Mucosa of stomach (tissue), 1 donor: ENCODE measurements around the gene ZNF362.

Experiments used
- H3K27me3 ChIP-seq: one replicate; pipeline ENCODE4 v1.7.0; 2013; ENCODE audit warnings: mild to moderate bottlenecking, low read length; ENCODE audit not compliant: control insufficient read depth, insufficient read depth
- H3K36me3 ChIP-seq: one replicate; pipeline ENCODE4 v1.7.0; 2013; ENCODE audit warnings: low read length; ENCODE audit not compliant: control insufficient read depth, insufficient read depth
- H3K4me1 ChIP-seq: one replicate; pipeline ENCODE4 v1.7.0; 2013; ENCODE audit warnings: mild to moderate bottlenecking, low read length; ENCODE audit not compliant: control insufficient read depth, insufficient read depth
- H3K4me3 ChIP-seq: one replicate; pipeline ENCODE4 v1.7.0; 2013; ENCODE audit warnings: low read length
- H3K9ac ChIP-seq: one replicate; pipeline ENCODE4 v1.7.0; 2013; ENCODE audit warnings: mild to moderate bottlenecking, low read length, moderate library complexity
- H3K9me3 ChIP-seq: one replicate; pipeline ENCODE4 v1.7.0; 2013; ENCODE audit warnings: mild to moderate bottlenecking, low read length, moderate library complexity; ENCODE audit not compliant: control insufficient read depth
- donor health status: Pancreatic carcinoma.

The ZNF362 gene

DNA sequence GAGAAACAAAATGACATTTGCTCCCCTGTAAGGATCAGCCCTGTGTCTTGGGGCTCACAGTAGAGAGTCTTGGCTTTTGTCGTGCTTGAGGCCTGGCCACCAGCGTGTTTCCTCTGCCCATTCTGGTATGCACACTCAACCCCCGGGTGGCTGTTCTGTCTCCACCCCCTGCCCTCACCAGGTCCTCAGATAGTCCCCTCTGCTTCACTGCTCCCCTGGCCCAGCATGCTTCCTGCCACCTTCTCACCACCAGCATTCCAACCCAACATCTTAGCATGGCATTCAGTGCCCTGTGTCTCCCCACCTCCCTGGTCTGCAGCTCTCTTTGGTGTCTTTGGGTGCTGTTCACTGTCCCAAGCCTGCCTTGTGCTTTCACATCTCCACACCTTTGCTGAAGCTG lies 16.2 kb downstream of the ZNF362 start:
- Histone ChIP-seq H3K9ac (no peak overlapping the region), H3K36me3 (peaks cover 5% of the 10 kb centered on the region), H3K9me3 (no peaks in the 10 kb centered on the region), H3K4me3 (no peak overlapping the region), H3K4me1 (no peaks in the 10 kb centered on the region), H3K27me3 (no peaks in the 10 kb centered on the region)

DNA sequence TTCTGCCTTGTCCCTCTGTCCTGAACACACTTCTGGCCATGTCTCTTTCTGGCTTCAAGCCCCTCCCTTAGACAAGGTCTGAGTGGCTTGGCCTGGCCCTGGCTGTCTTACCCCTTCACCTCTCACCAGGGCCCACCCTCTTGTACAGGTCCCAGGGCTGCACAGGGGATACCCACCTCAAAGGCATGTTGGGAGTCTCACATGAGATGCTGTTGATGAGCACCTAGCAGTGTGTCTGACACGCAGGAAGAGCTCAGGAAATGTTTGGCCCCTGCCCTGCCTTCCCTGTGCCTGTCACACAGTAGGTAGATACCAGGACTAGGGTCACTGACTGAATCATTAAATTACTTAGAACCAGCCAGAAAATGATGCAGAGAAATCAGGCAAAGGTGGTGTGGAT lies 16.6 kb downstream of the ZNF362 start:
- Histone ChIP-seq H3K9ac (no peak overlapping the region), H3K36me3 (peaks cover 5% of the 10 kb centered on the region), H3K9me3 (no peaks in the 10 kb centered on the region), H3K27me3 (no peaks in the 10 kb centered on the region), H3K4me1 (no peaks in the 10 kb centered on the region), H3K4me3 (no peak overlapping the region)

DNA sequence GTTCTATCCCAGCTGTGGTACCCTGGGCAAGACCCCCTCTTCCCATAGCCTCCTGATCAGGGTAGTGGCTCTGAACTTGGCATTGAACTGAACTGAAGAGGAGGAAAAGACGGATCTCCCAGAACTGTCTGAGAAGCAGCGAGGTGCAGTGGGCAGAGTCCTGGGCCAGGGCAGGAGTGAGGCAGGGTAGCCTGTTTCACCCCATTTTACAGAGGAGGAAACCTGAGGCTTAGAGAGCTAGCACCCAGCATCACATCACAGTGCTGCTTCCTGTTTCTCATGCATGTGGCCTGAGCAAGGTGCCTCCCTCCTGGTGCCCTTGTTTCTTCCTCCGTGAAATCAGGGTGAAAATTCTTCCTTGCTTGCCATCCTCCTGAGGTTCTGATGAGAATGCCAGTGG lies 17.1 kb downstream of the ZNF362 start:
- no peak overlapping the region for H3K9ac ChIP-seq
- peaks cover 5% of the 10 kb centered on the region for H3K36me3 ChIP-seq
- no peaks in the 10 kb centered on the region for H3K4me1 ChIP-seq
- H3K9me3 ChIP-seq: no peaks in the 10 kb centered on the region
- no peaks in the 10 kb centered on the region for H3K27me3 ChIP-seq
- no peak overlapping the region for H3K4me3 ChIP-seq

DNA sequence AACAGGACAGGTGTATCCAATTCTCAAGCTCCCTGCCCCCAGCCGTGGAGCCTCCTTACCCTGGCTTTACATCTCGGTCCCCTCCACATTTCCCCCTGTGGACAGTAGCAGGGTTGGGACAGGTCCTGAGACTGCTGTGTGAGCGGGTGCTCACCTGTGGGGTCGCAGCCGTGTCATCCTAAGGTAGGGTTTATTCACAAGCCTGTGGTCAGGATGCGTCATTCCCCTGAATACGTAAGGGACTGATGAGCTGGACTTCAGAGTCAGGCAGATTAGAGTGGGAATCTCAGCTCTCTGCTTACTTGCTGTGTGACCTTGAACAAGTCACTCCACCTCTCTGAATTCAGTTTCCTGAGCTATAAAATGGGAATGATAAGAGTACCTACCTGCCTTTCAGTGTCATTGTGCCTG lies 17.7 kb downstream of the ZNF362 start:
- H3K27me3 ChIP-seq: no peaks in the 10 kb centered on the region
- no peak overlapping the region for H3K9ac ChIP-seq
- no peak overlapping the region for H3K4me3 ChIP-seq
- no peaks in the 10 kb centered on the region for H3K4me1 ChIP-seq
- H3K36me3 ChIP-seq: peaks cover 5% of the 10 kb centered on the region
- no peaks in the 10 kb centered on the region for H3K9me3 ChIP-seq

DNA sequence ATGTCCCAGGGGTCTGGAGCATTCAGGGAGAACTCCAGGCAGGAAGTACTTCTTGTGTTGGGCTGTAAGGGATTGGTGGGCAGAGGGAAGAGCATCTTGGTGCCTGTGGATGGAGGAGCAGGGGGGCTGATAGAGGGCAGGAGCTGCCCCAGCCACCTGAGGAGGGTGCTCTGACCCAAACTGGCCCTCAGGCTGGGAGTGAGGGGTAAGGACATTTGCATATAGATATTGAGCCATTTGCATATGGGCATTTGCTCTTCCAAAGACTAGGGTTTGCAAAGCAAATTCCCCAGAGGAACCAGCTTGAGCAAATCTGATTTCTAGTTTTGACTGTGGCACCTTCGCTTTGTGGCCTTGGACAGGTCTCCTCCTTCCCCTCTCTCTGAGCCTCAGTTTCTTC lies 18.2 kb downstream of the ZNF362 start:
- H3K4me1 ChIP-seq: no peaks in the 10 kb centered on the region
- peaks cover 5% of the 10 kb centered on the region for H3K36me3 ChIP-seq
- no peaks in the 10 kb centered on the region for H3K27me3 ChIP-seq
- H3K9ac ChIP-seq: no peak overlapping the region
- H3K4me3 ChIP-seq: no peak overlapping the region
- no peaks in the 10 kb centered on the region for H3K9me3 ChIP-seq

DNA sequence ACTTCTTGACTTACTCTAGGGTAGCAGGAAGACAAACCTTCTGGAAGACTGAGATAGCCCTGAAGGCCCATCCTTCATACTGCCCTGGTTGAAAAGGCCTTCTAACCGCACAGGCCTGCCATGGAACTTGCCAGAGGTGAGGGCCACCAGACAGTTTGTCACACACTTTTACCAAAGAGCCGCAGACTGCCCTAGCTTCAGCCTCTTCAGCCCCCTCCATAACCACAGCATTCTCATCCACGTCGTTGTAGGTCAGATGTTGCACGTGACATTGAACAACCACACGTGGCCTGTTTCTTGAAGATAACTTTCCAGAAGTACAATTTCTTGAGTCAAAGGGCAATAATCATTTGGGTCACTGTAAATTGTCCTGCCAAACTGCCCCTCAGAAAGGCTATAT lies 18.9 kb downstream of the ZNF362 start:
- Histone ChIP-seq H3K9ac (no peak overlapping the region), H3K4me1 (no peaks in the 10 kb centered on the region), H3K36me3 (peaks cover 5% of the 10 kb centered on the region), H3K27me3 (no peaks in the 10 kb centered on the region), H3K9me3 (no peaks in the 10 kb centered on the region), H3K4me3 (no peak overlapping the region)

DNA sequence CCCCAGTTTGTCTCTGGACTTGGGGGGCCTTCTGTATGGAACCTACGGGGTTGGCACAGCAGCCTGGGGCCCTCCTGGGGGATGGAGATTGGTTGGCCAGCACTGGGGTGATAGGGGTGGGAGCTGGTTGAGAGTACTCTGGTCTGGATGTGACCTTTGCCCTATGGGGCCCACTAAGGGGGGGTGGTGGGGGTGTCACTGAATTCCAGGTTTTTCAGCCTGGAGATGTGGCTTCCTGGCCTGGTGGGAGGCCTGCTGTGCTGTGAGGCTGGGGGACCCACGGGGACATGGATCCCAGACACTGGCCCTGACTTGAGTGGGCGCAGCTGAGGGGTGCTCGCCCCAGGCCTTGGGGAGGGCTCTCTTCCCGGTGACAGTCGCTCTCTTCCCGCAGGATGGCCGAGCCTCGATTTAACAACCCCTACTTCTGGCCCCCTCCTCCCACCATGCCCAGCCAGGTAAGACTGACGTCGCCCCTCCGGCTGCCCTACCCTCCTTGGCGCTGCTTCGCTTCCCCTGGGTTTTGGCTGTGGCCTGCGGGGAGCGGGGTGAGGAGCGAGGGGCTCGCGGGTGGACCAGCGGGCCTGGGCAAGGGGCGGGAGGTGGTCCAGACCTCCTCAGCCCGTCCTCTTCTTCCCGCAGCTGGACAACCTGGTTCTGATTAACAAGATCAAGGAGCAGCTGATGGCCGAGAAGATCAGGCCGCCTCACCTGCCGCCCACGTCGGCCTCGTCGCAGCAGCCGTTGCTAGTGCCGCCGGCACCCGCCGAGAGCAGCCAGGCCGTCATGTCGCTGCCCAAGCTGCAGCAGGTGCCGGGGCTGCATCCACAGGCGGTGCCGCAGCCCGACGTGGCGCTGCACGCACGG lies 19.6 kb downstream of the ZNF362 start:
- Histone ChIP-seq H3K4me1 (no peaks in the 10 kb centered on the region), H3K36me3 (peaks cover 5% of the 10 kb centered on the region), H3K9me3 (no peaks in the 10 kb centered on the region), H3K27me3 (no peaks in the 10 kb centered on the region), H3K9ac (no peak overlapping the region), H3K4me3 (no peak overlapping the region)

DNA sequence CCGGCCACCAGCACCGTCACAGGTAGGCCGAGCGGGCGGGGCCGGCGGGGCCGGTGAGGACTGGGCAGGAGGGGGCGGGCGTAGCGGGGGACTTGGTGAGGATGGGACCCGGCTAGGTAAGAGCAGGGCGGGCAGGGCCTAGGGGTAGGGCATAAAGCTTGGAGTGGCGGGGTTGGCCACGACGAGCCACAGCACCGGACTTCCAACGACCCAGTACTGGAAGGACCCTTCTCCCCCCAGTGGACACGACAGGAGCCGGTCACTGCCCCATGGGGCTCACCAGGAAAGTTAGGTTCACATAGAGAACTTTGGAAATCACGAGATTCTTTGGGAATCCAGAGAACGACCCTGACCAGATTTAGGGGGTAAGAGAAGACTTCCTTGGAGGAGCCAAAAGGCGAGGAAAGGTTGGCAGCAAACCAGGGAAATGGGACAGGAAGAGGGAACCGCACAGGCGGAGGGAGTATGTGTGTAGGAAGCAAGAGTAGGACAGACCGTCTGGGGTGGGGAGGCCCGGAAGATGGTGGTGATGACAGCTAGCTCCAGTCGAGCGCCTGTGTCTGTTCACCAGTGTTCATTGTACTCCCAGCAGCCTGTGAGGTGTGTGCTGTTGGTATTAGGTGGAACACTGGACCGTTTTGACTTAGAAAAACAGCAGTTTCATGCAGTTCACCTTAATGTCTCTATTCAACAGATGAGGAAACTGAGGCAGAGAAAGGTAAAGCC lies 20.4 kb downstream of the ZNF362 start:
- no peaks in the 10 kb centered on the region for H3K4me1 ChIP-seq
- H3K9me3 ChIP-seq: no peaks in the 10 kb centered on the region
- no peak overlapping the region for H3K9ac ChIP-seq
- H3K27me3 ChIP-seq: no peaks in the 10 kb centered on the region
- no peak overlapping the region for H3K4me3 ChIP-seq
- H3K36me3 ChIP-seq: peaks cover 13% of the 10 kb centered on the region

DNA sequence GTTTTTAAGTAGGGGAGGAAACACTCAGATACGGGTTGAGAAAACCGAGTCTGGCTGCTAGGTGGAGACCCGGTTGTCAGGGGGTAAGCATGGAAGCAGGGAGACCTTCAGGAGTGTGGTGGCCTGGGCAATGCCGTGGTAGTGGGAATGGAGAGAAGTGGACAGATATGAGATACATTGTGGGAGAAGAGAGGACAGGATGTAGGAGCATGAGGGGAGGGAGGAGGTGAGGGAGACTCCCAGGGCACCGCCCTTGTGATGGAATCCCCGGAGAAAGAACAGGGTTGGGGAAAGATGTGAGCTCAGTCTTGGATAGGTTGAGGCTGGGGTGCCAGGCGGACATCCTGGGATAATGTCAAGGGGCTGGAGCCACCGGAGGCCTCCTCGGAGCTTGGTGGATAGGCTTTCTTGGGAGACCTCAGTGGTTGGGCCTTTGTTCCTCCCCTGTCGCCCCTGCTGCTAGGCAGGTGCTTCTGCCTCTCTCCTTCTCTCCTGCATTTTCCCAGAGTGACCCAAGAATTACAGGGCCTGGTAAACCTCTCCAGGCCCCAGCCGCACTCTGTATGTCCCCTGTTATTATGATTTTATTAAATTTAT lies 21.3 kb downstream of the ZNF362 start:
- no peaks in the 10 kb centered on the region for H3K9me3 ChIP-seq
- no peak overlapping the region for H3K9ac ChIP-seq
- H3K36me3 ChIP-seq: peaks cover 15% of the 10 kb centered on the region
- no peak overlapping the region for H3K4me3 ChIP-seq
- no peaks in the 10 kb centered on the region for H3K4me1 ChIP-seq
- H3K27me3 ChIP-seq: no peaks in the 10 kb centered on the region

DNA sequence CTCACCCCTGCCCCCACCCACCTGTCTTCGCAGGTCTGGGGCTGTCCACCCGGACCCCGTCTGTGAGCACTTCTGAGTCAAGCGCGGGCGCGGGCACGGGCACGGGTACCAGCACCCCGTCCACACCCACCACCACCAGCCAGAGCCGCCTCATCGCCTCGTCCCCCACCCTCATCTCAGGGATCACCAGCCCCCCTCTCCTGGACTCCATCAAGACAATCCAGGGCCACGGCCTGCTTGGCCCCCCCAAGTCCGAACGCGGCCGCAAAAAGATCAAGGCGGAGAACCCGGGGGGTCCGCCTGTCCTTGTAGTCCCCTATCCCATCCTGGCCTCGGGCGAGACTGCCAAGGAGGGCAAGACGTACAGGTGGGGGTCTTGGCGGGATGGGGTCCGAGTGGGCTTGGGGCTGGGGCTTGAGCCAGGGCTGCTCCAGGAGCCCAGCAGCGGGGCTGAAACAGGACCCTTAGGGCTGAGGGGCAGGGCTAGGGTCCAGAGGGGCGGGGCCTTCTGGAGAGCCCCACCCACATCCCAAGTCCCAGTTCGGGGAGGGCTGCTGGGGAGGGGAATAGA lies 23.9 kb downstream of the ZNF362 start:
- Histone ChIP-seq H3K4me3 (no peak overlapping the region), H3K9ac (no peak overlapping the region), H3K27me3 (no peaks in the 10 kb centered on the region), H3K4me1 (no peaks in the 10 kb centered on the region), H3K9me3 (no peaks in the 10 kb centered on the region), H3K36me3 (peaks cover 15% of the 10 kb centered on the region)

DNA sequence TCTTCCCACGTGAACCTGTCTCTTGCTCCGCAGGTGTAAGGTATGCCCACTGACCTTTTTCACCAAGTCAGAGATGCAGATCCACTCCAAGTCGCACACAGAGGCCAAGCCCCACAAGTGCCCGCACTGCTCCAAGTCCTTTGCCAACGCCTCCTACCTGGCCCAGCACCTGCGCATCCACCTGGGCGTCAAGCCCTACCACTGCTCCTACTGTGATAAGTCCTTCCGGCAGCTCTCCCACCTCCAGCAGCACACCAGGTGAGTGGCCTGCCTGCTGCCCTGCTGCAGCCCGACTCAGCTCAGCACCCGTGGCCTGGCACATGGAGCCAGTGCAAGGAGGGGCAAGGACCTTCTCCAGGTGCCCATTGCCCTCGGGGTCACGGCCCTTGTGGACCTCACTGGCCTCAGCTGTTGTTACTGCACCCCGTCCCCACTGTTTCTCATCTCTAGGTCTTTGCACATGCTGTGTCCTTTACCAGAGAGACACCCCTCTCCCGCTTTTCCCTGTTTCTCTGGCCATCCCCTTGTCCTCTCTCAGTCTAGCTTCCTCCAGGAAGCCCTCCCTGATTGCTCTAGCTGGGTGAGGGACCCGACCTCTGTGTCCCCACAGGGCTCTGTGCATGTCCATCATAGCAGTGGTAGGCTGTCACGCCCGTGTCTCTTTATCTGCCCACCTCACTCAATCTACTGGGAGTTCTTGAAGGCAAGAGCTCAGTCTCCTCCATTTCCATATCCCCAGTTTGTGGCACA lies 25.4 kb downstream of the ZNF362 start:
- no peaks in the 10 kb centered on the region for H3K4me1 ChIP-seq
- no peak overlapping the region for H3K4me3 ChIP-seq
- H3K36me3 ChIP-seq: peaks cover 15% of the 10 kb centered on the region
- H3K9me3 ChIP-seq: no peaks in the 10 kb centered on the region
- H3K27me3 ChIP-seq: no peaks in the 10 kb centered on the region
- no peak overlapping the region for H3K9ac ChIP-seq
